PC-9 (cell line): ENCODE data around the gene CCDC136.

Experiments used
- EZH2 ChIP-seq: fragments of 200-600 bp; sonication (generic); IDR thresholded peaks from 2 replicates; pipeline ENCODE4 v1.8.0; 2017; ENCODE audit warnings: antibody characterized with exemption, low read depth
- TF ChIP-seq, protein P1 (sequence below): fragments of 200-600 bp; sonication (generic); conservative IDR thresholded peaks from 2 replicates; pipeline ENCODE4 v1.6.1; 2017; ENCODE audit warnings: mixed run types, antibody characterized with exemption, mild to moderate bottlenecking, moderate library complexity

DNA sequence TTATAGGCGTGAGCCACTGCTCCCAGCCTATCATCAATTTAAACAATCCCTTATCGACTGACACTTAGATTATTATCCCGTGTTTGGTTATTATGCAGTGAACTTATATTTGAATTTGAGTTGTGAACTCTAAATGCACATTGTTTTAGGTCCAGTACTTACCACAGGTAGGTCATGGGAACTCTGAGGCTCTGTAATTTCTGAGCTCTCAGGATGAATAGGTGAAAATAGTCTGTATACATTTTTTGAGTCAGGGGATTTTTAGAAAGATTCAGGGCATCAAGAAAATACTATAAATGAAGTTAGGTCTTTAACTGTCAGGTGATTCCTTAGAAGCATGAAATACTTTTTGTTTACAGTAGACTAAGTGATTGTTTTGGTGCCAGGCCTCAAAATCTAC, 8.8 kb downstream of the CCDC136 start:
- TF ChIP-seq, protein P1, sequence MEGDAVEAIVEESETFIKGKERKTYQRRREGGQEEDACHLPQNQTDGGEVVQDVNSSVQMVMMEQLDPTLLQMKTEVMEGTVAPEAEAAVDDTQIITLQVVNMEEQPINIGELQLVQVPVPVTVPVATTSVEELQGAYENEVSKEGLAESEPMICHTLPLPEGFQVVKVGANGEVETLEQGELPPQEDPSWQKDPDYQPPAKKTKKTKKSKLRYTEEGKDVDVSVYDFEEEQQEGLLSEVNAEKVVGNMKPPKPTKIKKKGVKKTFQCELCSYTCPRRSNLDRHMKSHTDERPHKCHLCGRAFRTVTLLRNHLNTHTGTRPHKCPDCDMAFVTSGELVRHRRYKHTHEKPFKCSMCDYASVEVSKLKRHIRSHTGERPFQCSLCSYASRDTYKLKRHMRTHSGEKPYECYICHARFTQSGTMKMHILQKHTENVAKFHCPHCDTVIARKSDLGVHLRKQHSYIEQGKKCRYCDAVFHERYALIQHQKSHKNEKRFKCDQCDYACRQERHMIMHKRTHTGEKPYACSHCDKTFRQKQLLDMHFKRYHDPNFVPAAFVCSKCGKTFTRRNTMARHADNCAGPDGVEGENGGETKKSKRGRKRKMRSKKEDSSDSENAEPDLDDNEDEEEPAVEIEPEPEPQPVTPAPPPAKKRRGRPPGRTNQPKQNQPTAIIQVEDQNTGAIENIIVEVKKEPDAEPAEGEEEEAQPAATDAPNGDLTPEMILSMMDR, result no peak
- no peak for TF ChIP-seq EZH2
